Right forelimb (tissue), 1 donor: Measurements from ENCODE around the gene KRTAP29-1.
"Not testable (repeated sequence)": the region's sequence is repeated elsewhere in the genome, so short reads cannot be mapped to it uniquely, and the experiment has no call there.

ENCODE experiments used
- DNase-seq: peaks from one replicate; pipeline ENCODE4 v3.0.0-alpha.2; 2018

Gene KRTAP29-1

DNA sequence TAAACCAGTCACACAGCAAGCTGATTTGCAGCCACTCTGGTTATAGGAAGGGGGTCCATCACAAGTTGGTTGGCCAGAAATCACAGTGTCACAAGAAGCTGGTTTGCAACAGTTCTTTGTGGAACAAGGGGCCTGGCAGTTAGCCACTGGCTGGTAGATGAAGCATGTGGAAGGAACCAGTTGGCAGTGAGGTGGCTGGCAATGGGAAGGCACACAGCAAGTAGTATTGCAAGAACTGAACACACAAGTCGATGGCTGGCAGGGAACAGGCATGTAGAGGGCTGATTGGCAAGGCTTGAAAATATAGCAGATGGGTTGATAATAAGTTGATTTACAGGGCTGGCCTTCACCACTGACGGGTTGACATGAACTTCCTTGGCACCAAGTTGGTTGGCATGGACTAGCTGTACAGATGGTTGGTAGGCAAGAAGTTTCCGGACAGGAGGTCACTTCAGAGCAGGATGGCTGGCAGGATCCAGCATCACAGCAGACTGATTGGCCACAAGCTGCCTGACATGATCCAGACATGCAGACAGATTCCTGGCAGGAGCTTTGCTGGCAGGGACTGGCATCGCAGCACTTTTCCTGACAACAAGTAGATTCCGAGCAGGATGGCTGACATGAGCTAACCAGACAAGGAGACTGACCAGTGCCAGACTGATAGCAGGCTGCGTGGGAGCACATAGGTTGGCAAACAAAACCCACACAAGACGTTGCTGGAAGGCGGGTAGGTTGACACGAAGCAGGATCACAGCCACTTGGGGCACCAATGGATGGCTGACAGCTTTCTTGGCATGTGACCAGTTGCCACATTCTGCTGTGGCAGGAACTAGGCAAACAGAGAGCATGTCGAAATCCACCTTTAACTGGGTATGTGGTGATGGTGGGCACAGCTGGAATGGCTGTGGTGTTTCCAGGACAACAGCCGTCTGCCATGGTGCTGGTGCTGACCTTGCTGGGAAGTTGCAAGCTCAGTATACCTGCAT is at the start of gene KRTAP29-1:
Gene KRTAP29-1, minus strand, starts transcription at position 936 of the 986 bp plus-strand sequence. Its CDS starts 0 bp downstream, at position 936.
- no peak for DNase-seq

DNA sequence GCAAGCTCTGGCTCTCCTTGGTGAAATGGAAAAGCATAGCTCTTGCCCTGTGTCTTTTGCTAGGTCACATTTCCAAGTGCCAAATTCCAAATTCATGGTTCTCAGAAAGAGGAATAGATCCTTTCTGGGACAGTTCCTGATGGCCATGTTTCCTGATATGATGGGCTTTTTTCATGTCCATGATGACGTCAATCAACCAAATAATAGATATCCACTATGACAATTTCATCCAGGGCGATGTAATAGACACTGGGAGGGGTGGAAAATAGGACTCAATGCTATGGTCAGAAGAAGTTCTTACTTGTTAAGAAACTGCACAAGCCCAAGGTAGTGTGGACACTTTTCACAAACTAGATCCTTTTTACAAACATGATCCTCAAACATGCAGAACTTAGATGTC is 48.5 kb upstream of the KRTAP29-1 start:
- DNase-seq = no peak

DNA sequence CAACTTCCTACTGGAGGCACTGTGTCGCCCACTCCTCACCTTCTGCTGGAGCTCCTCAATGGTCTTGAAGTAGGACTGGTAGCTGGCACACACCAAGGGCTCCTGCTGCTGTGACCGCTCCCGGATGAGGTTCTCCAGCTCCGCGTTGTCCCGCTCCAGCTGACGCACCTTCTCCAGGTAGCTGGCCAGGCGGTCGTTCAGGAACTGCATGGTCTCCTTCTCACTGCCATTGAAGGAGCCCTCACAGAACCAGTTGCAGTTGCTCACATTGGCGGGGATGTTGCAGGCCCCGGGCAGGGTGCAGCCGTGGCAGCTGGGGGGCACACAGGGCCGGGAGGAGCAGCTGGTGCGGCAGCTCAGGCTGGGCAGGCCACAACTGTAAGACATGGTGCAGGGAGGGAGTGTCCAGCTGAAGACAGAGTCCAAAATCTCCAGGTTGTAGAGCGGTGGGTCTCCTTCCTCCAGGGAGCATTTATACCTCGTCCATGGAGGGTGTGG is 47.8 kb upstream of the KRTAP29-1 start, which contains the start of gene KRT33A:
Gene KRT33A, minus strand, starts transcription at position 448 of the 498 bp plus-strand sequence. Its CDS starts 61 bp downstream, at position 387.
- DNase-seq = not testable (repeated sequence)

GRCh38 chr17:41347869-41348760 is 45.5 kb upstream of the KRTAP29-1 start:
- DNase-seq = no peak

DNA sequence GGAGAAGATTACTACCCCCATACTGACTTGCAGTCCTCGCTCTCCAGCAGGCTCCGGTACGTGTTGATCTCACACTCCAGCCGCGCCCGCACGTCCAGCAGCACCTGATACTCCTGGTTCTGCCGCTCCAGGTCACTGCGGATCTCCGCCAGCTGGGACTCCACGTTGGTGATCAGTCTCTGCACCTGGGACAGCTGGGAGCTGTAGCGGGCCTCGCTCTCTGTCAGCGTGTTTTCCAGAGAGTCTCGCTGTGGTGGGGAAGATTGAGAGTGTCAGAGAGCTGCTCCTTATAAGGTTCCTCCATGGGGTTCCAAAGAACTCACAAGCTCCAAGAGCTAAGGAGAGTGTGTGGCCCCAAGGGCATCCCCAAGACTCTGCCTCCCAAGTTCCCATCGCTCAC is 43.8 kb upstream of the KRTAP29-1 start:
- not testable (repeated sequence) for DNase-seq

GRCh38 chr17:41345992-41346391 is 43.3 kb upstream of the KRTAP29-1 start:
- DNase-seq = no peak

DNA sequence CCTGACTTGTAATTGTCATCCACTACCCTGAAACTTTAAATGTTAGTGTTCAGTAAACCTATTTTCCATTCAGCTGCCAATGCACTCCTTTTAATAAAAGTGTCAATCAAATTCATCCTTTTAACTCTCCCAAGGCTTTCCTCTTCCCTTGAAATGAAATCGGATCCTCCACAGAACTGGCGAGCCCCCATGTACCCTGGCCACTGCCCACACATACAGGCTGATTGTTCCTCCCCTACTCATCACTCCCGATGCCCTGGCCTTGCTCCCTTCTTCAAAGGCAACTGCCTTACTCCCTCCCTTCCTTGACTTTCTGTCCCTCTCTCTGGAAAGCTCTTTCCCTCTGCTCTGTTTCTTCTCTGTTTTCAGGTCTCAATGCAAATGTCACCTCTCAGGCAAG is 40.4 kb upstream of the KRTAP29-1 start:
- DNase-seq = no peak

DNA sequence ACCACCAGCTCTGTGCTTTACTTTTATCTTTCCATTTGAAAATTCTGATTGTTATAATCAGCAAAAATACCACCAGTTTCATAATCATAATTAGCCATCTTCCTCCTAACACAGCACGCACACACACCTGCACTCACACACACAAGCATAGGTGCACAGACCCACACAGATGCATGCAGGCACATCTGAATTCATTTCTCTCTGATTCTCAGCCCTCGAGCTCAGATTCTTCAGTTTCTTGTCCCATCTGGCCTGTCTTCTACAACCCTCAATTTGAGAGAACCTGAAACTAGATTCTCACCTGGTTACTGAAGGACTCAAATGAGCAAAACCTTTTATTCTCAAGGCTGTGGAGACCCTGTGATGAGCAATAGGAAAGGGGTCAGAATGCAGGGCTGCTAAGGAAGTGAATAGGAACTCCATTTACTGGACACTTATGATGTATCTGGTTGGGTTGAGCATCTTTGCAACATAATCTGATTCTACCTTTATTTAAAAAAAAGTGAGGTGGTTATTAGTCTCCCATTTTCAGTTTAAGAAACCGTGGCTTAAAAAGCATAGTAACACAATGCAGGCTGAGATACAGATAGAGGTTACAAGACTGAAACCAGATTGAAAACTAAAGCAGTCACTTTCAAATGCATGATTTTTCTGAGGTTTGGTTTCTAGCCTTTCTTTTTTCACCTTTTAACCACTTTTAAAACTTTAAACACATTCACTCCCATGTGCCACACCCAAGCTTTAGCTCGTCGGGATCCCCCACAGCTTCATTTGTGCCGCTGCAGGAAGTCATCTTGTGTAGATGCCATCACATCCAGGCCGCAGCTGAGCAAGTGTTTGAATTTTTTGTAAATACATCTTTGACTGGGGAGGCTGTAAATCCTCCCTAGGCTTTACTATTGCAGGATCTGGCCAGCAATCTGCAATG is 38.5 kb upstream of the KRTAP29-1 start:
- no peak for DNase-seq

DNA sequence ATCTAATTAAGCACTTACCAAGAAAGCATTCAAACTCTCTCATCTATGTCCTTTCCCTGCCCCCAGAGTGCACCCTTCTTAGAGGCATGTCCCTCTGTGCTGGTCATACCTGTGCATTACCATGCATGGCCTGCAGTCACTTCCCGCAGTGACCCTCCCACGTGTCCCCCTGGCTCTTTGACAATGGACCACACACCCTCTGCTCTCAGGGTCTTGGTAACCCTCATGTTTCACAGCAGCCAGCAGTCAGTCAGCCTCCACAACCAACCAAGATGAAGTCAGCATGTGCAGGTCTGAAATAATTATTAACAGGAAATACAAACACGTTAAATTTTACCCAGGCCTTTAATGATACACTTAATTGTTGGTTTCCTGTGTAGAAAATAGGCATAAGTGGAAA is 37.8 kb upstream of the KRTAP29-1 start:
- no peak for DNase-seq

- no peak for DNase-seq
These were observed 37.0 kb upstream of the KRTAP29-1 start for GRCh38 chr17:41339571-41340172.

DNA sequence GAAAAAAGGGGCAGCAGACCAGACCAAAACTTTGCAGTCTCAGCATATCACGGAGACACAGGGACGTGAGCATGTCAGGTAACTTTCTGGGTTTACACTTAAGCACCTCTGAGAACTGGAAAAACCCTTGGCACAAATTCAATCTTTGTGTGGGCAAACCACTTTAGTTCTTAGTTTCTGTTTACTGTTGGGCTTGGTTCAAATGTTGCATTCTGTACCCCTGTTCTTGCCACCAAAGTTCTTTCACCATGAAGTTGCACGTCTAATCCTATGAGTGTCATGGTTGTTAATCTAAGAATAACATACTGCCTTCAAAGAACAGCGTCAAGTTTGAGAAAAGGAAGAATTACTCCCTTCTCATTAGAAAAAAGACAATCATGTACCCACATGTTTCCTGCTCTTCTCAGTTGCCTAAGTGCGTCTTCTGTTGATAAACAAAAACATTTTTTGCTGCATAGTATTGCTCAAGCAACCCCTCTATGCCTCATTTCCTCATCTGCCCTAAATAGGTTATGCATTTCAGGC is 36.4 kb upstream of the KRTAP29-1 start:
- DNase-seq = no peak

DNA sequence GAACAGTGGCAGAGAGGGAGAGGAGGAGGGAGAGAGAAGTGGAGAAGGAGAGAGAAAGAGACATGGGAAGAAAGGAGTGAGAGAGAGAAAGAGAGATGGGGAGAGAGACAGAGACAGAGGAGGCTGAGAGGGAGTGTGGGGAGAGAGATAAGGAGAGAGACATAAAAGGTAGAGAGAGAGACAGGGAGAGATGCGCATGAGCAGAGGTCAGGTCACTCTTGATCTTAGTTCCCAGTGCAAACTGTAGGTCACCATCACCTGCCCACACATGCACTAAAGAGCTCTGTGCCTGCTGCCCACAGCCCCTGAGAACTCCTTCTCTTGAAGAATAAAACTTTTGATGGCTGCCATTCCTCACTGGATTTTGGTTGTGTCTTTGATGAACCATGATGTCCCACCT is 33.1 kb upstream of the KRTAP29-1 start:
- DNase-seq = no peak

GRCh38 chr17:41334385-41335305 is 32.0 kb upstream of the KRTAP29-1 start:
- DNase-seq = no peak

- no peak for DNase-seq
These were observed 31.2 kb upstream of the KRTAP29-1 start for GRCh38 chr17:41333836-41334235.

GRCh38 chr17:41333098-41333497 is 30.4 kb upstream of the KRTAP29-1 start:
- no peak for DNase-seq

DNA sequence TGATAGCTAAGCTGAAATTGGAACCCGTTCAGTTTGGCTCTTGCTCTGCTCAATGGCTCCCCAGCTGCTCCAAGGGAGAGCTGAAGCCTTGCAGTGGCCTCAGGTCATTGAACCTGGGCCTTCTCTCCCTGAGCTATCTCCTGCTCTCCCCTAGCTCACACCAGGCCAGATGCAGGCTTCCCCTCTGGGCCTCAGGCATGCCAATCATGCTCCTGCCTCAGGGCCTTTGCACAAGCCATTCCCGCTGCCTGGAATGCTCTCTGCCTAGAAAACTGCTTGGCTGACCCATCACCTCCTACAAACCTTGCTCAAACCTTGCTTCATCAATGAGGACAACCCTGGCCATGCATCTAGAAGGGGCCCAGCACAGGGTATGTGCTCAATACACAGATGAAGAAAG is 29.6 kb upstream of the KRTAP29-1 start:
- DNase-seq = no peak

- no peak for DNase-seq
These were observed 29.0 kb upstream of the KRTAP29-1 start for GRCh38 chr17:41331606-41332005.

- no peak for DNase-seq
These were observed 26.8 kb upstream of the KRTAP29-1 start for GRCh38 chr17:41329279-41329948.

GRCh38 chr17:41328207-41328606 is 25.6 kb upstream of the KRTAP29-1 start:
- DNase-seq = no peak
